Measurements from ENCODE around the gene MBLAC1.
"Not testable (repeated sequence)": the region's sequence is repeated elsewhere in the genome, so short reads cannot be mapped to it uniquely, and the experiment has no call there.

Gene MBLAC1

GRCh38 chr7:100127866-100128636, 1.3 kb downstream of the MBLAC1 start:
- Histone ChIP-seq H3K27me3 (ENCODE audit: insufficient read depth, low read length) (no peaks in the 10 kb centered on the region), H3K36me3 (ENCODE audit: insufficient read depth, low read length) (peaks cover 18% of the 10 kb centered on the region; the same call in 1 of the 2 replicates), H3K9me2 (ENCODE audit: low read depth, low read length) (no peaks in the 10 kb centered on the region), H3F3A (ENCODE audit: insufficient read depth, low read length) (no peaks in the 10 kb centered on the region), H2AFZ (ENCODE audit: low read length) (no peak overlapping the region), H3K4me1 (ENCODE audit: insufficient read depth, low read length, severe bottlenecking) (peaks cover 32% of the 10 kb centered on the region), H3K27ac (ENCODE audit: low read depth, low read length, poor library complexity, severe bottlenecking) (no peak overlapping the region), H3K4me3 (ENCODE audit: low read depth, low read length, poor library complexity, severe bottlenecking) (peak overlapping the region; percentile 70), H3K79me2 (ENCODE audit: insufficient read depth, low read length) (no peaks in the 10 kb centered on the region), H3K4me2 (ENCODE audit: low read length) (peak overlapping the region; percentile 70), H3K9me3 (ENCODE audit: low read length) (no peaks in the 10 kb centered on the region), H3K9ac (ENCODE audit: low read length) (peak overlapping the region; percentile 84), H4K20me1 (ENCODE audit: insufficient read depth, low read length) (no peaks in the 10 kb centered on the region)
- TF ChIP-seq CTCF (IDR thresholded peaks at IDR 0.05; ENCODE audit: low read length) (no peak), EZH2 (IDR thresholded peaks at IDR 0.05; ENCODE audit: borderline replicate concordance, low read length) (no peak)

GRCh38 chr7:100128637-100128963, 1.8 kb downstream of the MBLAC1 start:
- Histone ChIP-seq H3K4me3 (ENCODE audit: low read depth, low read length, poor library complexity, severe bottlenecking) (no peak overlapping the region), H3K27ac (ENCODE audit: low read depth, low read length, poor library complexity, severe bottlenecking) (no peak overlapping the region), H2AFZ (ENCODE audit: low read length) (no peak overlapping the region), H3K36me3 (ENCODE audit: insufficient read depth, low read length) (peaks cover 18% of the 10 kb centered on the region; the same call in 1 of the 2 replicates), H3K9ac (ENCODE audit: low read length) (no peak overlapping the region; the same call in 1 of the 2 replicates), H3K4me1 (ENCODE audit: insufficient read depth, low read length, severe bottlenecking) (peaks cover 32% of the 10 kb centered on the region), H3K79me2 (ENCODE audit: insufficient read depth, low read length) (no peaks in the 10 kb centered on the region), H3K4me2 (ENCODE audit: low read length) (no peak overlapping the region), H4K20me1 (ENCODE audit: insufficient read depth, low read length) (no peaks in the 10 kb centered on the region), H3F3A (ENCODE audit: insufficient read depth, low read length) (no peaks in the 10 kb centered on the region), H3K27me3 (ENCODE audit: insufficient read depth, low read length) (no peaks in the 10 kb centered on the region), H3K9me2 (ENCODE audit: low read depth, low read length) (no peaks in the 10 kb centered on the region), H3K9me3 (ENCODE audit: low read length) (no peaks in the 10 kb centered on the region)
- TF ChIP-seq CTCF (IDR thresholded peaks at IDR 0.05; ENCODE audit: low read length) = no peak
- TF ChIP-seq EZH2 (IDR thresholded peaks at IDR 0.05; ENCODE audit: borderline replicate concordance, low read length) = no peak

- H3K9me3 ChIP-seq (ENCODE audit: low read length); H3K79me2 ChIP-seq (ENCODE audit: insufficient read depth, low read length); H3K9me2 ChIP-seq (ENCODE audit: low read depth, low read length); H3K9ac ChIP-seq (ENCODE audit: low read length); H3K4me2 ChIP-seq (ENCODE audit: low read length); H4K20me1 ChIP-seq (ENCODE audit: insufficient read depth, low read length); H3K27me3 ChIP-seq (ENCODE audit: insufficient read depth, low read length); H3K4me3 ChIP-seq (ENCODE audit: low read depth, low read length, poor library complexity, severe bottlenecking); H3F3A ChIP-seq (ENCODE audit: insufficient read depth, low read length); H3K36me3 ChIP-seq (ENCODE audit: insufficient read depth, low read length); H3K27ac ChIP-seq (ENCODE audit: low read depth, low read length, poor library complexity, severe bottlenecking); H2AFZ ChIP-seq (ENCODE audit: low read length): not testable (repeated sequence)
- peaks cover 24% of the 10 kb centered on the region for H3K4me1 ChIP-seq (ENCODE audit: insufficient read depth, low read length, severe bottlenecking)
Observed at GRCh38 chr7:100130220-100130607, 3.4 kb downstream of the MBLAC1 start.
